GM10266 (cell line): ENCODE measurements around the gene PGM1.

Experiments used
- DNase-seq: peaks from one replicate; pipeline ENCODE4 v3.0.0; 2012; ENCODE audit errors: extremely low spot score
- TF ChIP-seq, protein P1 (sequence below): IDR thresholded peaks from 2 replicates; pipeline ENCODE4 v1.5.1; 2012; ENCODE audit warnings: mild to moderate bottlenecking, low read depth; ENCODE audit not compliant: control insufficient read depth, insufficient read depth; ENCODE audit errors: missing control alignments

PGM1 gene

DNA sequence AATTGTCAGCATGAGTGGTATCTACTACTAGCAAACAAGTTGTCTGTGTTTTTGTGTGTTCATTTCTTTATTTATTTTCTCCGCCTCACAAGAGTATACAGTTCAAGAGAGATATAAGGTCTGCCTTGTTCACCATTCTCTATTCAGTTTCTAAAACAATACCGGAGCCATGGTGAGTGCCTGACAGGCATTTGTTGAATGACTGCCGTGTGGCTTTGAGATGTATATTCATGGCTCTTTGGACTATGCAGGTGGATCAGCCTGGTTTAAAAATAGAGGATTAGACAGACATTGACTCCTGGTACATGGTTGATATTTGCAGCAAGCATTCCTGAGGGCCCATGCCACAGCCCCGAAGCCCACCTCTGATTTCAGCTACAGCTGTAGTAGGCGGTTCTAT is 89.7 kb downstream of the PGM1 start:
- DNase-seq, result no peak
- TF ChIP-seq, protein P1, sequence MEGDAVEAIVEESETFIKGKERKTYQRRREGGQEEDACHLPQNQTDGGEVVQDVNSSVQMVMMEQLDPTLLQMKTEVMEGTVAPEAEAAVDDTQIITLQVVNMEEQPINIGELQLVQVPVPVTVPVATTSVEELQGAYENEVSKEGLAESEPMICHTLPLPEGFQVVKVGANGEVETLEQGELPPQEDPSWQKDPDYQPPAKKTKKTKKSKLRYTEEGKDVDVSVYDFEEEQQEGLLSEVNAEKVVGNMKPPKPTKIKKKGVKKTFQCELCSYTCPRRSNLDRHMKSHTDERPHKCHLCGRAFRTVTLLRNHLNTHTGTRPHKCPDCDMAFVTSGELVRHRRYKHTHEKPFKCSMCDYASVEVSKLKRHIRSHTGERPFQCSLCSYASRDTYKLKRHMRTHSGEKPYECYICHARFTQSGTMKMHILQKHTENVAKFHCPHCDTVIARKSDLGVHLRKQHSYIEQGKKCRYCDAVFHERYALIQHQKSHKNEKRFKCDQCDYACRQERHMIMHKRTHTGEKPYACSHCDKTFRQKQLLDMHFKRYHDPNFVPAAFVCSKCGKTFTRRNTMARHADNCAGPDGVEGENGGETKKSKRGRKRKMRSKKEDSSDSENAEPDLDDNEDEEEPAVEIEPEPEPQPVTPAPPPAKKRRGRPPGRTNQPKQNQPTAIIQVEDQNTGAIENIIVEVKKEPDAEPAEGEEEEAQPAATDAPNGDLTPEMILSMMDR, result no peak

GRCh38 chr1:63683759-63684158 is 90.5 kb downstream of the PGM1 start:
- TF ChIP-seq, protein P1, result no peak
- DNase-seq, result no peak

- DNase-seq, result no peak
- TF ChIP-seq, protein P1, result no peak
Observed at GRCh38 chr1:63686696-63687095, 93.5 kb downstream of the PGM1 start.

DNA sequence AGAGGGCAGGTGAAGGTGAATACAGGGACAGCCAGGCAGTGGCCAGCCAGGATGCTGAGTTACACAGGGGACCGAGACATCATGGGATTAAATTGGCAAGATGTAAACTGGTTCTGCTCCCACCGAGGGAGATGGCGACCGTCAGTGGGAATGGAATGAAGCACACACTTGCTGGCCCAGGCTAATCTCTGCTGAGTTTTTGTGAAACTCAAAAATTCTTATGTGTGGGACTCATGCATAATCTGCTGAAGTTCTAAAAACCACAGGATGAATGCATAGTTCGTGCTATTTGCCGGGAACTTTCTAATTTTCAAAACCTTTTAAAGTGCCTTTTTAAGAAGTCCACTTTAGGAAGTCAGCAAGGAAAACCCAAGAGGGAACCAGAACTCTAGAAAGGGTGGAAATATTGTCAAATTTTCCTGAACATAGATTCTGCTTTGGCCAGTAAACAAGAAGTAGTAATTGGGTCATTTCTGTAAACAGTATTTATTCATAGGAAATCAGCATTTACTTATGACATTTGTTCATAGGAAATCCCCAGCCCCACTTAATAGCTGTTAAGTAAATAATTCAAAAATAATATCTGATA is 95.2 kb downstream of the PGM1 start:
- TF ChIP-seq, protein P1, result no peak
- no peak for DNase-seq

DNA sequence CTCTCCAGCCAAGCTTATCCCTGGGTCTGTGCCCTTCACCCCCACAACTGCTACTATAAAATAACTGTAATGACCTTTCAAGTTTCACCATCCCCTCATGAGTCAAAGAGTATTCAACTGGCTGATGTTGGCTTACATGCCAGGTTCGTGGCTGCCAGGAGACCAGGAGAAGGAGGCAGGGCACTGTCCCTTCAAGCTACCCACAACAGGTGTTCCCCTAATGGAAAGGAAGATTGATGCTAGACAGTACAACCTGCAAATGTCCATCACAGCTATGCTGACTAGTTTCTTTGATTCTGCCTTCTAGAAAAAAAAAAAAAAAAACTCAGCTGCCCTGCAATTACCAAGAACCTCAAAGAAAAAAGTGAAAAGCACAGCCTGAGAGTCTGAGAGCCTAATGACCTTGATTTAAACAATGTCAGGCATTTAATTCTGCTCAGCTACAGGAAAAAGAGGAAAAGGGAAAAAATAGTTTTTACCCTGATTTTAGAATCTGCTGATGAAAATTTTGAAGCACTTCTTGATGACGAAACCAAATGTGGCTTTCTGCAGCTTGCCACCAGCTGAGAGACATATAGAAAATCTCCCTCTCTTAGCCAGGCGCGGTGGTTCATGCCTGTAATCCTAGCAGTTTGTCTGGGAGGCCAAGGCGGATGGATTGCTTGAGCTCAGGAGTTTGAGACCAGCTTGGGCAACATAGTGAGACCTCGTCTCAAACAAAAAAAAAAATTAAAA is 97.9 kb downstream of the PGM1 start:
- DNase-seq, result no peak
- TF ChIP-seq, protein P1, result no peak

- peak; percentile 56 for DNase-seq
Observed at GRCh38 chr1:63691701-63692425, 98.7 kb downstream of the PGM1 start.

More at GRCh38 chr1:63691701-63692425, 98.7 kb downstream of the PGM1 start:
- TF ChIP-seq, protein P1, result peak; percentile 84
